Spleen (tissue), 11 donors: ENCODE measurements around the gene SLC44A1. TPM values are rescaled to one million over a fixed set of nuclear protein-coding genes. Genes with fewer than 3 reads are reported as not detected.

Experiments used
- DNase-seq: peaks from one replicate; pipeline ENCODE4 v3.0.0-alpha.2; 2020
- H3K27ac ChIP-seq, 8 donors: fragments of 200-600 bp; sonication (generic) in 7 of 8; 1 replicate in 4 of 8; 2 replicates in 4 of 8; pipeline versions ENCODE4 v1.5.0 to v1.8.0; 2016 to 2021; ENCODE audit warnings: inconsistent platforms in 4 of 8, mild to moderate bottlenecking in 4 of 8, moderate library complexity in 1 of 8
- H3K27me3 ChIP-seq, 7 donors: fragments of 200-600 bp; sonication (generic) in 6 of 7; replicated peaks in 1 of 7; 1 replicate in 4 of 7; 2 replicates in 3 of 7; pipeline versions ENCODE4 v1.5.0 to v1.8.0; 2016 to 2021; ENCODE audit warnings: inconsistent platforms in 3 of 7, mild to moderate bottlenecking in 1 of 7
- H3K36me3 ChIP-seq, 6 donors: fragments of 200-600 bp; sonication (generic) in 5 of 6; 1 replicate in 4 of 6; 2 replicates in 2 of 6; pipeline versions ENCODE4 v1.5.0 to v1.8.0; 2016 to 2021; ENCODE audit warnings: inconsistent platforms in 2 of 6
- H3K4me1 ChIP-seq, 6 donors: fragments of 200-600 bp; sonication (generic) in 5 of 6; 1 replicate in 3 of 6; 2 replicates in 3 of 6; pipeline versions ENCODE4 v1.5.0 to v1.8.0; 2016 to 2021; ENCODE audit warnings: inconsistent platforms in 3 of 6
- H3K4me3 ChIP-seq, 8 donors: fragments of 200-600 bp; sonication (generic) in 7 of 8; 1 replicate in 4 of 8; 2 replicates in 4 of 8; pipeline versions ENCODE4 v1.5.0 to v1.8.0; 2016 to 2021; ENCODE audit warnings: inconsistent platforms in 4 of 8, mild to moderate bottlenecking in 4 of 8, moderate library complexity in 2 of 8
- H3K9me3 ChIP-seq, 8 donors: fragments of 200-600 bp; sonication (generic) in 7 of 8; 1 replicate in 4 of 8; 2 replicates in 4 of 8; pipeline versions ENCODE4 v1.5.0 to v1.8.0; 2016 to 2021; ENCODE audit warnings: inconsistent platforms in 4 of 8
- POLR2A ChIP-seq, 3 donors: fragments of 450-650 bp; IDR thresholded peaks; one replicate each; pipeline ENCODE4 v1.5.1; 2017; ENCODE audit warnings: antibody characterized with exemption in 3 of 3, mild to moderate bottlenecking in 1 of 3
- POLR2AphosphoS5 ChIP-seq, 3 donors: sonication (generic); formaldehyde crosslinking; IDR thresholded peaks; one replicate each; pipeline ENCODE4 v1.5.1; 2017; ENCODE audit warnings: antibody characterized with exemption in 3 of 3
- WGBS, 5 donors: extraction: QIAGEN DNeasy Blood & Tissue Kit in 3 of 5; methylation state at CpG; one replicate each; pipeline versions ENCODE4 v1.1.5 to v1.1.7; 2013 to 2018; 5-methylcytosine and 5-hydroxymethylcytosine counted together
- intact Hi-C: fragments of 100-400 bp; cut with DNase I; formaldehyde crosslinking; loops from one replicate; pipeline ENCODE4 v1.15.0; 2023; ENCODE audit warnings: low total_unique reads
- polyA plus RNA-seq, 3 donors: library from polyadenylated mRNA; stranded (reverse); fragments of 200-250 nt; gene quantifications; one replicate each; pipeline ENCODE4 v1.2.1, GENCODE V29; 2013
- total RNA-seq, 7 donors: library from RNA; depleted of rRNA in 3 of 7; stranded (reverse); fragments of >200 nt in 3 of 7; fragmentation: NEBNext Ultra II Directional in 4 of 7; extraction: Animal tissue kit (Norgen Biotek cat#: 25700) in 4 of 7; gene quantifications; one replicate each; pipeline versions ENCODE4 v1.1.0 to v1.2.1, GENCODE V29; 2016 to 2021
- TF ChIP-seq, protein P1 (sequence below), 11 experiments: fragments of 200-600 bp in 7 of 11; fragments of 450-650 bp in 4 of 11; sonication (generic) in 4 of 11; IDR thresholded peaks in 8 of 11; conservative IDR thresholded peaks in 3 of 11; 1 replicate in 7 of 11; 2 replicates in 4 of 11; pipeline versions ENCODE4 v1.4.0 to v1.8.0; 2016 to 2021; ENCODE audit warnings: antibody characterized with exemption in 11 of 11, inconsistent platforms in 4 of 11, mild to moderate bottlenecking in 1 of 11
- donor health status: healthy with polysubstance abuse.
- donor health status: DM: no; HTN: no; CAD: no; lungs with moderate emphysema.
- donor health status: DM: no; HTN: no; CAD: no.
- donor health status: Bipolar disorder and iron deficiency.
- donor health status: healthy.
- donor health status: DM: no; HTN: no; CAD: no.
- donor health status: DM: yes; HTN: yes; CAD: no.

Gene SLC44A1
- total and polyA plus RNA-seq, 10 donors: 3.1 to 27.5 (median 21.9) TPM

- Histone ChIP-seq H3K27ac (no peak overlapping the region), H3K9me3 (no peaks in the 10 kb centered on the region), H3K4me1 (peaks cover 0 to 26% (median 16%) of the 10 kb centered on the region in 6 donors), H3K4me3 (peak overlapping the region in 4 of 8 donors; percentile 87 to 99 (median 89)), H3K36me3 (no peaks in the 10 kb centered on the region), H3K27me3 (no peaks in the 10 kb centered on the region)
- TF ChIP-seq, protein P1, sequence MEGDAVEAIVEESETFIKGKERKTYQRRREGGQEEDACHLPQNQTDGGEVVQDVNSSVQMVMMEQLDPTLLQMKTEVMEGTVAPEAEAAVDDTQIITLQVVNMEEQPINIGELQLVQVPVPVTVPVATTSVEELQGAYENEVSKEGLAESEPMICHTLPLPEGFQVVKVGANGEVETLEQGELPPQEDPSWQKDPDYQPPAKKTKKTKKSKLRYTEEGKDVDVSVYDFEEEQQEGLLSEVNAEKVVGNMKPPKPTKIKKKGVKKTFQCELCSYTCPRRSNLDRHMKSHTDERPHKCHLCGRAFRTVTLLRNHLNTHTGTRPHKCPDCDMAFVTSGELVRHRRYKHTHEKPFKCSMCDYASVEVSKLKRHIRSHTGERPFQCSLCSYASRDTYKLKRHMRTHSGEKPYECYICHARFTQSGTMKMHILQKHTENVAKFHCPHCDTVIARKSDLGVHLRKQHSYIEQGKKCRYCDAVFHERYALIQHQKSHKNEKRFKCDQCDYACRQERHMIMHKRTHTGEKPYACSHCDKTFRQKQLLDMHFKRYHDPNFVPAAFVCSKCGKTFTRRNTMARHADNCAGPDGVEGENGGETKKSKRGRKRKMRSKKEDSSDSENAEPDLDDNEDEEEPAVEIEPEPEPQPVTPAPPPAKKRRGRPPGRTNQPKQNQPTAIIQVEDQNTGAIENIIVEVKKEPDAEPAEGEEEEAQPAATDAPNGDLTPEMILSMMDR (IDR thresholded peaks at IDR 0.05 in 8 of 11, conservative IDR thresholded peaks at IDR 0.05 in 3 of 11): no peak
- TF ChIP-seq POLR2A (IDR thresholded peaks at IDR 0.05) (no peak), POLR2AphosphoS5 (IDR thresholded peaks at IDR 0.05) (no peak)
- 61 to 79% (median 72%) methylated on average over 2 of the region's 2 CpGs for WGBS, 5 donors
- no peak for DNase-seq
- intact Hi-C loops: no loop called here
Observed at GRCh38 chr9:105449081-105449480, 204.6 kb downstream of the SLC44A1 start.

- WGBS, 5 donors: 87 to 98% (median 90%) methylated on average over 3 of the region's 3 CpGs
- no peak for DNase-seq
- Histone ChIP-seq H3K4me3 (no peak overlapping the region), H3K36me3 (no peaks in the 10 kb centered on the region), H3K4me1 (peaks cover 0 to 22% (median 15%) of the 10 kb centered on the region in 6 donors), H3K27ac (no peak overlapping the region), H3K27me3 (no peaks in the 10 kb centered on the region), H3K9me3 (no peaks in the 10 kb centered on the region)
- intact Hi-C loops: no loop called here
- no peak for TF ChIP-seq POLR2A (IDR thresholded peaks at IDR 0.05)
- TF ChIP-seq POLR2AphosphoS5 (IDR thresholded peaks at IDR 0.05): no peak
- TF ChIP-seq, protein P1 (IDR thresholded peaks at IDR 0.05 in 8 of 11, conservative IDR thresholded peaks at IDR 0.05 in 3 of 11): no peak
Observed at GRCh38 chr9:105452185-105452584, 207.7 kb downstream of the SLC44A1 start.

DNA sequence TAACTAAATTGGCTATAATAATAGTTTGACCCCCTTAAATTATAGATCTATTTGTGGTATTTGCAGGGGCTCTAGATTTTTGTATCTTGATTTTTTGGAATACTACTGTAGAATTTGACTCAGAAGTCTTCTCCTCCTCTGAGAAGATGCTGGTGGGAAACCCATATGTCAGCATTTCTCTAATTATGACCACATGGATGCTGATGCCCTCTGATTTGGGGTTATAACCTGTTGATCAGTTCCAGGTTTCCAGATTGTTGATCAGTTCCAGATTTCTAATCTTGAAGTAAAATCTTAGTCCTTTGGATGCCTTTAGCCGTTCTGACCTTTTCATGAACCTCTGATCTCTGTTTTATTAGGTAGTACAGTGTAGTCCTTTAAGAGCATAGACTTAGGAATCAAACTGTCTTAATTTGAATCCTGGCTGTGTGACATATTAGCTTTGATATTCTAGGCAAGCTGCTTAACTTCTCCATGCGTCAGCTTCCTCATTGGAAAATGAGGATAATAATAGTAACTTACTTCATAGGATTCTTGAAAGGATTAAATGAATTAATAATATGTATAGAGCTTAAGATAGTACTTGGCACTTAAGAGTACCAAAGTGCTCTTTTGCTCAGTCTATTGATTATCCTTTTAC, 211.5 kb downstream of the SLC44A1 start:
- TF ChIP-seq, protein P1 (IDR thresholded peaks at IDR 0.05 in 8 of 11, conservative IDR thresholded peaks at IDR 0.05 in 3 of 11): no peak
- TF ChIP-seq POLR2A (IDR thresholded peaks at IDR 0.05) (no peak), POLR2AphosphoS5 (IDR thresholded peaks at IDR 0.05) (no peak)
- WGBS, 5 donors: 86 to 94% (median 92%) methylated on average over 2 of the region's 2 CpGs
- intact Hi-C loops: no loop called here

GRCh38 chr9:105457560-105458294, 213.3 kb downstream of the SLC44A1 start:
- H3K27ac ChIP-seq: no peak overlapping the region
- no peak for TF ChIP-seq POLR2AphosphoS5 (IDR thresholded peaks at IDR 0.05)
- no peak for DNase-seq
- intact Hi-C loops: no loop called here
- peaks cover 0 to 14% (median 3%) of the 10 kb centered on the region in 6 donors for H3K4me1 ChIP-seq
- no peaks in the 10 kb centered on the region for H3K27me3 ChIP-seq
- 94 to 99% (median 97%) methylated on average over 12 to 15 of the region's 15 CpGs for WGBS, 5 donors
- no peak overlapping the region for H3K4me3 ChIP-seq
- peaks cover 0 to 14% (median 9%) of the 10 kb centered on the region in 8 donors for H3K9me3 ChIP-seq
- H3K36me3 ChIP-seq: peaks cover 0 to 7% (median 0%) of the 10 kb centered on the region in 6 donors

More for the DNA sequence above, 211.5 kb downstream of the SLC44A1 start:
- Histone ChIP-seq H3K4me1 (peaks cover 0 to 14% (median 3%) of the 10 kb centered on the region in 6 donors), H3K27me3 (no peaks in the 10 kb centered on the region), H3K4me3 (no peak overlapping the region), H3K9me3 (peaks cover 0 to 14% (median 9%) of the 10 kb centered on the region in 8 donors), H3K27ac (no peak overlapping the region), H3K36me3 (peaks cover 0 to 7% (median 0%) of the 10 kb centered on the region in 6 donors)
- DNase-seq: no peak
